Measurements from ENCODE around the gene DAGLB.
"Not testable (repeated sequence)": the region's sequence is repeated elsewhere in the genome, so short reads cannot be mapped to it uniquely, and the experiment has no call there.

The DAGLB gene

DNA sequence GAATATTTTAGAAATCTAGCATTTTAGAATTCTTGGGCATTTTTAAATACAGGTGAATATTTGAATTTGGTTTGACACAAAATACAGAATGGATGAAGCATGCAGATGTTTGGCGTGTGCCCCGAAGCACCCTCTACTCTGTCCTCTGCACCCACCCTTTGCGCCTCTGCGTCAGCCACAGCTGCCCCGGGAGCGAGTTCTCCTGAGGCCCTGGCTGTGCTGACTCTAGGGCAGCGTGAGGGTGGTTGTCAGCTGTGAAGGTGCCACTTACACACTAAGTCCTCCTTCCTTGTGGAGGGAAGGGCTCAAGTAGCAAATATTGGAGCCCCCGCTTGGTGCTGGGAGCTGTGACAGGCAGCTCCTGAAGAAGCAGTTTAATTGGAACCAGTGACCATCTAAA lies 48.4 kb downstream of the DAGLB start:
- no peak for DNase-seq (ENCODE audit: low read depth, low spot score)

- no peak for DNase-seq (ENCODE audit: low read depth, low spot score)
Measured at GRCh38 chr7:6398943-6399342, 48.8 kb downstream of the DAGLB start.

DNA sequence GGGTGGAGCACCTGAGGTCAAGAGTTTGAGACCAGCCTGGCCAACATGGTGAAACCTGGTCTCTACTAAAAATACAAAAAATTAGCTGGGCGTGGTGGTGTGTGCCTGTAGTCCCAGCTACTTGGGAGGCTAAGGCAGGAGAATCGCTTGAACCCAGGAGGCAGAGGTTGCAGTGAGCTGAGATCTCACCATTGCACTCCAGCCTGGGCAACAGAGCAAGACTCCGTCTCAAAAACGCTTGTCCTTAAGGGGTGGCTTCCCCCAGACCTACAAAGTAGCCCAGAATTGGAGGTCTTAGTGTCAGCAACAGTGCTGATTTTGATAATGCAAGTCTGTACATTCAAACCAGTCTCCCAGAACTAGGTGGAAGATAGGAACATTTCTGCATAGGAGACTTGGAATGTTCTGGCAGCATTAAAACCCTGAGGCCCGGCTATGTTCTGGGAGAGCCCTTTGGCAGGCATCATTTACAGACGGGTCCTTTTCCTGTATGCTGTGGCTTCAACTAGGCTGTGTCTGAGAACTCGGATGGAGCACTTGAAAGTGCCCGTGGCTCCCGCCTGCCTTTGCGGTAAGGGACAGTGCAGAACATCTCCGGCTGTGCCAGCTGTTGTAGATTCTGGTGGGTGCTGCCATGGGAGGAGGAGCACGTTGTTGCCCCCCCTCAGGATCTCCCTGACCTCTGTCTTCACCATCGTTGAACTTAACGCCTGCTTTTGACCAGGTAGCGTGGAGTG lies 49.8 kb downstream of the DAGLB start:
- not testable (repeated sequence) for DNase-seq (ENCODE audit: low read depth, low spot score)

- no peak for DNase-seq (ENCODE audit: low read depth, low spot score)
Measured at GRCh38 chr7:6395898-6396595, 51.7 kb downstream of the DAGLB start.

- DNase-seq (ENCODE audit: low read depth, low spot score), result no peak
Measured at GRCh38 chr7:6394114-6394513, 53.6 kb downstream of the DAGLB start.

DNA sequence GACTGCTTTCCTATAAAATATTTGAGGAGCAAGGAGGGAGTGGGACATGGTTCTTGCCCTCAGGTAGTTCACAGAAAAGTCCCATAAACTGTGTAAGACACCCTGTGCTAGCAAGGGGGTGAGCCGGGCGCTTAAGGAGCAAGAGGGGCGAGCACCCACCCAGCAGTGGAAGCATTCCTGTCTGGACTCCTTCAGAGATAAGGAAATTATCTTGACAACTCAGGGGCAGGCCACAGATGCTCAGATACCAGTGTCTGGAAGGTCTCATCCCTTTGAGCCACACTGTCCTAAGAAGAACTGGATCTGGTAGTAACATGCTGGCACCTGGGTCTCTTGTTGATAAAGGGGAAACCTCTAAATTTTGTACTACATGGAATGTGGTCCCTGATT lies 54.1 kb downstream of the DAGLB start:
- no peak for DNase-seq (ENCODE audit: low read depth, low spot score)

- no peak for DNase-seq (ENCODE audit: low read depth, low spot score)
Measured at GRCh38 chr7:6392712-6393666, 54.8 kb downstream of the DAGLB start.

DNA sequence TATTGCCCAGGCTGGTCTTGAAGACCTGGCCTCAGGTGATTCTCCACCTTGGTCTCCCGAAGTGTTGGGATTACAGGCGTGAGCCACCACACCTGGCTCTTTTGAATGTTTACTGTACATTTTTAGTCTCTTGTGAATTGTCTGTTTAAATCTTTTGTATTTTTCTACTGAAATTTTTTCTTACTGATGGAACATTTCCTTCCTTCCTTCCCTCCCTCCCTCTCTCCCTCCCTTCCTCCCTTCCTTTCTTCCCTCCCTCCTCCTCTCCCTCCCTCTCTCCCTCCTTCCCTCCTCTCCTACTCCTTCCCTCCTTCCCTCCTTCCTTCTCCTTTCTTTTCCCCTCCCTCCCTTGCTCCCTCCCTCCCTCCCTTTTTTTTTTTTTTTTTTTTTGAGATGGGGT lies 58.0 kb downstream of the DAGLB start:
- no peak for DNase-seq (ENCODE audit: low read depth, low spot score)

- no peak for DNase-seq (ENCODE audit: low read depth, low spot score)
Measured at GRCh38 chr7:6387734-6388294, 59.9 kb downstream of the DAGLB start.

- DNase-seq (ENCODE audit: low read depth, low spot score), result no peak
Measured at GRCh38 chr7:6386779-6387178, 61.0 kb downstream of the DAGLB start.

DNA sequence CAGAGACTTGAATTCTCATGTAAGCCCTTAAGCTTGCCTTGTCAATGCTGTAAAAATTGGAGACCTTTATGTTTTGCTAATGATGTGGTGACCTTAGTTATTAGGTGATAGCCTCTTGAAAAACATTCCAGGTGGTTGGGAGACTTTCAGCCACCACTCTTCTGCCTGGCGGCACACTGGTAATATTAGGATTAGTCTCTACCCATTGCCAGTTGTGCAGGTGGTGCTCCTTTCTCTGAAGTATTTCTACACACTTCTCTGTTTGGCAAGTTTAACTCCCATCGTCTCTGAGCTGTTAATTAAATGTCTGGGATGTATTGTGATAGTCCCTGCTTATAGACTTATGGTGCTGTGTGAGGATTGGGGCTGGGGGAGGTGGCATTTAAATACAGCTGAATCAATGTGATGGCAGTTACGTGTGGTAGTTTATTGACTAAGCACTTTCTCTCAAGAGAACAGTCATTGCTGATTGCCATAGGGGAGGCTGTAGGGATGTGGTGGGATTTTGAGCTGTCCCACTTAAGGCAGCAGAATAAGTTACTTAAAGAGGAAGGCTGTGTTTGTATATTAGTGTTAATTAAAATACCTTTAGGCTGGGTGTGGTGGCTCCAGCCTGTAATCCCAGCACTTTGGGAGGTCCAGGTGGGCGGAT lies 61.7 kb downstream of the DAGLB start:
- DNase-seq (ENCODE audit: low read depth, low spot score), result no peak

DNA sequence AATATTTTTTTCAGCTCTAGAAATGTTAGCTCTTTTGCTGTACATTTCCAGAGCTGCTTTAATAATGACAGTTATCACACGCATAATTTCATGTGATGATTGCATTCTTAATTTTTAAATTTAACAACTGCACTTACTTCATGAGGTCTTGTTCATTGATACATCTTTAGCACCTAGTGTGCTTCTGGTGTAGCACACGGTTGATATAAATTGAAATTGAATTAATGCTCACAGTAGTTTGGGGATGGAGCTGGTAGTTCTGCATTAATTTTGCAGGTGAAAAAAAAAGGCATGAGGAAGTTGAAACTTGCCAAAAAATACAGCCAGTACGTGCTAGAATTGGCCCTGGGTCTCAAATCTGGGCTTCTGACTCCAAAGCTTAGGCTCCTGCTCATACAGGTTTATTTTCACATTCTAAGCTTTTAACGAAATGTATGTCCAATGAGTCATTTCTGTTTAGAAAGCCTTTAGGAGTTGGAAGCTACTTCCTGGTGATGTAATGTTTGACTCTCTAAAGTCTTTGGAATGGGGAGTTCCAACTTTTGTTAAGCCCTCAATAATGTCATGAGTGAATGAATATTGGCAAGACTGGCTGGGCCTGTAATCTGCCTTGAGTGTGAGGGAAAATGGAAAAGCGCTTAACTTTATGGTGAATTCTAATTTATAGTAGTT lies 62.5 kb downstream of the DAGLB start:
- DNase-seq (ENCODE audit: low read depth, low spot score), result no peak

GRCh38 chr7:6384327-6384726 lies 63.4 kb downstream of the DAGLB start:
- DNase-seq (ENCODE audit: low read depth, low spot score), result no peak

GRCh38 chr7:6382817-6383216 lies 64.9 kb downstream of the DAGLB start:
- no peak for DNase-seq (ENCODE audit: low read depth, low spot score)

- DNase-seq (ENCODE audit: low read depth, low spot score), result not testable (repeated sequence)
Measured at GRCh38 chr7:6381846-6382245, 65.9 kb downstream of the DAGLB start.

GRCh38 chr7:6380310-6381095 lies 67.3 kb downstream of the DAGLB start:
- no peak for DNase-seq (ENCODE audit: low read depth, low spot score)

- no peak for DNase-seq (ENCODE audit: low read depth, low spot score)
Measured at GRCh38 chr7:6379886-6380285, 67.9 kb downstream of the DAGLB start.

DNA sequence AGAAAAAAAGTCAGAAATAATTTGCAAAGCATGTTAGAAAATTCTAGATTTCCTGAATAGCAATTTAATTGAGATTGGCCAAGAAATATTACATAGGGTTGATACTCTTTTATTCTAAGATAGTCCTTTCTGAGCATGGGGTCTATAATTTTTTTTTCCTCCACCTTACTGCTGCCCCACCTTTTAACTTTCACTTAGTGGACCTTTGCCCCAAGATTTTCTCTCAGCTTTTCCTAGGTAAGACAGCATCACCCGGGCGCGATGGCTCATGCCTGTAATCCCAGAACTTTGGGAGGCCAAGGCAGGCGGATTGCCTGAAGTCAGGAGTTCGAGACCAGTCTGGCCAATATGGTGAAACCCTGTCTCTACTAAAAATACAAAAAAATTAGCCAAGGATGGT lies 69.2 kb downstream of the DAGLB start:
- not testable (repeated sequence) for DNase-seq (ENCODE audit: low read depth, low spot score)

DNA sequence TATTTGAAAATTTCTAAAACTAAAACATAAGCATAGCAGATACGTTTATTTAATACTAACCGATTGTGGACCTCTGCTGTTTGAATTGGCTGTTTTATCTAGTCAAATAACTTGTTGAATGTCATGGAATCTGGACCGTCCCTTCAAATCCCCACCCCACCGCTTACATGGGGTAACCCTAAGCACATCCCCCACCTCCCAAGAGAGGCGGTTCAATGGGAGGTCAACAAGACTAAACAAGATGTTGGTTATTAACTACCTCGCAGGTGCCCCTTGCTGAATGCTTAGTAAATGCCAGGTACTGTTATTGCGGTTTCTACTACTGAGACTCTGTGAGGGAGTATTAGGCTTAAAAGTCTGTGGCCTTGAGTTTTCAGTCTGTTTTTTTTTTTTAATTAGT lies 70.9 kb downstream of the DAGLB start:
- DNase-seq (ENCODE audit: low read depth, low spot score), result no peak
